Mesenchymal stem cell (in vitro differentiated cells and primary cell): Measurements from ENCODE around the gene GBGT1. TPM values are rescaled to one million over a fixed set of nuclear protein-coding genes. Genes with fewer than 3 reads are reported as not detected.
"Not testable (repeated sequence)": the region's sequence is repeated elsewhere in the genome, so short reads cannot be mapped to it uniquely, and the experiment has no call there.

Experiments used
- DNase-seq: peaks from one replicate; pipeline ENCODE4 v3.0.0-alpha.2; 2013
- H2AFZ ChIP-seq: one replicate; pipeline ENCODE4 v1.6.1; 2013; ENCODE audit warnings: low read depth, mild to moderate bottlenecking, control low read depth, inconsistent platforms, low read length, moderate library complexity
- H2AK5ac ChIP-seq: 2 replicates; pipeline ENCODE4 v1.6.1; 2013; ENCODE audit warnings: low read length, moderate library complexity, mild to moderate bottlenecking, inconsistent platforms; ENCODE audit not compliant: severe bottlenecking
- H2BK120ac ChIP-seq: one replicate; pipeline ENCODE4 v1.6.1; 2013; ENCODE audit warnings: low read depth, mild to moderate bottlenecking, inconsistent platforms, low read length, moderate library complexity
- H2BK12ac ChIP-seq, 2 experiments: one replicate each; pipeline ENCODE4 v1.6.1; 2013; ENCODE audit warnings: inconsistent platforms in 2 of 2, low read length in 2 of 2, mild to moderate bottlenecking in 2 of 2, moderate library complexity in 2 of 2, control low read depth in 1 of 2
- H2BK15ac ChIP-seq: one replicate; pipeline ENCODE4 v1.6.1; 2013; ENCODE audit warnings: mild to moderate bottlenecking, low read depth, inconsistent platforms; ENCODE audit not compliant: poor library complexity, severe bottlenecking
- H2BK5ac ChIP-seq: 2 replicates; pipeline ENCODE4 v1.6.1; 2013; ENCODE audit warnings: low read depth, mild to moderate bottlenecking, low read length, control low read depth, inconsistent platforms; ENCODE audit not compliant: poor library complexity, severe bottlenecking
- H3K14ac ChIP-seq, 2 experiments: one replicate each; pipeline ENCODE4 v1.6.1; 2013; ENCODE audit warnings: inconsistent platforms in 2 of 2, low read length in 2 of 2, control low read depth in 1 of 2, mild to moderate bottlenecking in 1 of 2, moderate library complexity in 1 of 2
- H3K18ac ChIP-seq, 2 experiments: one replicate each; pipeline ENCODE4 v1.6.1; 2013; ENCODE audit warnings: inconsistent platforms in 2 of 2, low read length in 2 of 2, control low read depth in 1 of 2, low read depth in 1 of 2, mild to moderate bottlenecking in 1 of 2
- H3K23ac ChIP-seq, 2 experiments: one replicate each; pipeline ENCODE4 v1.6.1; 2013; ENCODE audit warnings: inconsistent platforms in 2 of 2, low read length in 2 of 2, mild to moderate bottlenecking in 2 of 2, moderate library complexity in 2 of 2, control low read depth in 1 of 2
- H3K27ac ChIP-seq: 2 replicates; pipeline ENCODE4 v1.5.1; 2013; ENCODE audit warnings: mild to moderate bottlenecking, moderate library complexity, low read length, control low read depth, inconsistent platforms; ENCODE audit not compliant: poor library complexity, severe bottlenecking
- H3K27me3 ChIP-seq, 2 experiments: 2 replicates each; pipeline versions ENCODE4 v1.6.1 to v1.7.0; 2013; ENCODE audit warnings: low read length in 2 of 2, mild to moderate bottlenecking in 2 of 2, moderate library complexity in 2 of 2, control low read depth in 1 of 2, inconsistent platforms in 1 of 2; ENCODE audit not compliant: control insufficient read depth in 1 of 2, insufficient read depth in 1 of 2
- H3K36me3 ChIP-seq, 2 experiments: 2 replicates each; pipeline versions ENCODE4 v1.6.1 to v1.7.0; 2013; ENCODE audit warnings: low read length in 2 of 2, control low read depth in 1 of 2, inconsistent platforms in 1 of 2, low read depth in 1 of 2, mild to moderate bottlenecking in 1 of 2; ENCODE audit not compliant: insufficient read depth in 2 of 2, control insufficient read depth in 1 of 2
- H3K4ac ChIP-seq, 2 experiments: one replicate each; pipeline ENCODE4 v1.6.1; 2013; ENCODE audit warnings: inconsistent platforms in 2 of 2, low read length in 2 of 2, mild to moderate bottlenecking in 2 of 2, moderate library complexity in 2 of 2, control low read depth in 1 of 2, low read depth in 1 of 2
- H3K4me1 ChIP-seq: 2 replicates; pipeline ENCODE4 v1.6.1; 2013; ENCODE audit warnings: low read depth, low read length, control low read depth; ENCODE audit not compliant: control insufficient read depth, insufficient read depth
- H3K4me2 ChIP-seq: 2 replicates; pipeline ENCODE4 v1.6.1; 2013; ENCODE audit warnings: low read length, mild to moderate bottlenecking, inconsistent platforms; ENCODE audit not compliant: poor library complexity, severe bottlenecking
- H3K4me3 ChIP-seq, 2 experiments: 2 replicates each; pipeline versions ENCODE4 v1.5.1 to v1.7.0; 2013; ENCODE audit warnings: low read length in 2 of 2, mild to moderate bottlenecking in 2 of 2, control low read depth in 1 of 2, low read depth in 1 of 2; ENCODE audit not compliant: insufficient read depth in 1 of 2
- H3K79me1 ChIP-seq: replicated peaks from 2 replicates; pipeline ENCODE4 v1.6.1; 2013; ENCODE audit warnings: mild to moderate bottlenecking, control low read depth, low read length, inconsistent platforms; ENCODE audit not compliant: poor library complexity, severe bottlenecking
- H3K9ac ChIP-seq: 2 replicates; pipeline ENCODE4 v1.7.0; 2013; ENCODE audit warnings: mild to moderate bottlenecking, low read length, moderate library complexity
- H3K9me3 ChIP-seq: 2 replicates; pipeline ENCODE4 v1.7.0; 2013; ENCODE audit warnings: mild to moderate bottlenecking, low read length; ENCODE audit not compliant: control insufficient read depth
- H4K8ac ChIP-seq: one replicate; pipeline ENCODE4 v1.6.1; 2013; ENCODE audit warnings: inconsistent platforms, mild to moderate bottlenecking, low read length, moderate library complexity
- H4K91ac ChIP-seq: one replicate; pipeline ENCODE4 v1.6.1; 2013; ENCODE audit warnings: mild to moderate bottlenecking, low read length, inconsistent platforms
- WGBS: methylation state at CpG from one replicate; pipeline ENCODE4 v1.1.7; 2013; ENCODE audit warnings: mixed read lengths; 5-methylcytosine and 5-hydroxymethylcytosine counted together
- polyA plus RNA-seq, 2 experiments: library from polyadenylated mRNA; stranded (reverse); fragments of 200-250 nt; gene quantifications; one replicate each; pipeline ENCODE4 v1.2.3, GENCODE V29; 2013

The GBGT1 gene
- 15.3 TPM for polyA plus RNA-seq (2013, experiment 1 of 2)
- 14.4 TPM for polyA plus RNA-seq (2013, experiment 2 of 2)

- Histone ChIP-seq H3K9me3 (no peaks in the 10 kb centered on the region), H3K79me1 (peaks cover 1% of the 10 kb centered on the region), H3K27me3 (peaks cover 0 to 33% of the 10 kb centered on the region in 2 experiments), H3K27ac (no peak within 1 kb of the TSS), H3K18ac (peak within 1 kb of the TSS; percentile 92 to 95), H4K8ac (peak within 1 kb of the TSS; percentile 96), H3K14ac (peak within 1 kb of the TSS; percentile 84 to 86), H3K23ac (peak within 1 kb of the TSS in 1 of 2 experiments; percentile 79), H2BK15ac (peak within 1 kb of the TSS; percentile 89), H3K9ac (peak within 1 kb of the TSS; percentile 65), H4K91ac (peak within 1 kb of the TSS; percentile 93), H2AFZ (peak within 1 kb of the TSS; percentile 90), H3K36me3 (no peaks in the 10 kb centered on the region), H3K4me3 (peak within 1 kb of the TSS; percentile 65 to 76), H2AK5ac (no peak within 1 kb of the TSS), H3K4me2 (peak within 1 kb of the TSS; percentile 93), H2BK12ac (peak within 1 kb of the TSS; percentile 50 to 61), H3K4ac (peak within 1 kb of the TSS; percentile 81 to 94), H3K4me1 (peaks cover 27% of the 10 kb centered on the region), H2BK5ac (no peak within 1 kb of the TSS), H2BK120ac (peak within 1 kb of the TSS; percentile 83)
- DNase-seq = peak; percentile 72
- WGBS = 2% methylated on average over 51 of the region's 56 CpGs
These were observed at the start of gene GBGT1 for GRCh38 chr9:133163504-133164172. TSS of gene GBGT1 (minus strand) at chr9:133163914. CDS start at chr9:133162412, 1,502 bp downstream.

GRCh38 chr9:133210609-133211008 is 46.9 kb upstream of the GBGT1 start:
- no peak overlapping the region for H2BK120ac ChIP-seq
- H3K18ac ChIP-seq = no peak overlapping the region
- no peaks in the 10 kb centered on the region for H3K36me3 ChIP-seq
- H3K79me1 ChIP-seq = no peaks in the 10 kb centered on the region
- H2AK5ac ChIP-seq = no peak overlapping the region
- H2BK5ac ChIP-seq = no peak overlapping the region
- H3K4ac ChIP-seq = no peak overlapping the region
- H3K23ac ChIP-seq = no peak overlapping the region
- 95% methylated on average over 7 of the region's 7 CpGs for WGBS
- DNase-seq = no peak
- H3K4me3 ChIP-seq = no peak overlapping the region
- H3K4me1 ChIP-seq = no peaks in the 10 kb centered on the region
- H4K8ac ChIP-seq = no peak overlapping the region
- H3K27me3 ChIP-seq = peaks cover 24 to 41% of the 10 kb centered on the region in 2 experiments
- H4K91ac ChIP-seq = no peak overlapping the region
- no peak overlapping the region for H3K27ac ChIP-seq
- H3K9me3 ChIP-seq = peaks cover 2% of the 10 kb centered on the region
- H3K14ac ChIP-seq = no peak overlapping the region
- H2AFZ ChIP-seq = no peak overlapping the region
- no peak overlapping the region for H3K9ac ChIP-seq
- H2BK12ac ChIP-seq = no peak overlapping the region
- no peak overlapping the region for H2BK15ac ChIP-seq
- no peak overlapping the region for H3K4me2 ChIP-seq

GRCh38 chr9:133210202-133210532 is 46.5 kb upstream of the GBGT1 start:
- DNase-seq = no peak
- H3K9me3 ChIP-seq = peaks cover 2% of the 10 kb centered on the region
- no peaks in the 10 kb centered on the region for H3K4me1 ChIP-seq
- no peak overlapping the region for H3K4me2 ChIP-seq
- H3K4ac ChIP-seq = no peak overlapping the region
- no peak overlapping the region for H3K14ac ChIP-seq
- H3K27me3 ChIP-seq = peaks cover 24 to 39% of the 10 kb centered on the region in 2 experiments
- H3K18ac ChIP-seq = no peak overlapping the region
- H2BK5ac ChIP-seq = no peak overlapping the region
- H2AFZ ChIP-seq = no peak overlapping the region
- H4K8ac ChIP-seq = no peak overlapping the region
- H2AK5ac ChIP-seq = no peak overlapping the region
- no peaks in the 10 kb centered on the region for H3K79me1 ChIP-seq
- no peak overlapping the region for H2BK120ac ChIP-seq
- no peak overlapping the region for H2BK12ac ChIP-seq
- no peaks in the 10 kb centered on the region for H3K36me3 ChIP-seq
- no peak overlapping the region for H3K27ac ChIP-seq
- H2BK15ac ChIP-seq = no peak overlapping the region
- no peak overlapping the region for H3K9ac ChIP-seq
- no peak overlapping the region for H4K91ac ChIP-seq
- H3K23ac ChIP-seq = no peak overlapping the region
- H3K4me3 ChIP-seq = no peak overlapping the region
- WGBS = 65% methylated on average over 7 of the region's 7 CpGs

GRCh38 chr9:133209327-133210201 is 45.9 kb upstream of the GBGT1 start:
- H2BK12ac ChIP-seq, H2AK5ac ChIP-seq, H3K79me1 ChIP-seq, H3K14ac ChIP-seq, H3K4me2 ChIP-seq, H3K4me3 ChIP-seq, H3K27ac ChIP-seq, H4K91ac ChIP-seq, H2BK15ac ChIP-seq, H2BK120ac ChIP-seq, H3K18ac ChIP-seq, H3K4ac ChIP-seq, H3K9ac ChIP-seq, DNase-seq, H3K9me3 ChIP-seq, H3K36me3 ChIP-seq, H2AFZ ChIP-seq, H4K8ac ChIP-seq, H3K4me1 ChIP-seq, H3K23ac ChIP-seq, H2BK5ac ChIP-seq: not testable (repeated sequence)
- H3K27me3 ChIP-seq = peaks cover 24 to 43% of the 10 kb centered on the region in 2 experiments
- 85% methylated on average over 28 of the region's 29 CpGs for WGBS
